ENCODE results near the gene C1QL2. TPM values are rescaled to one million over a fixed set of nuclear protein-coding genes. Genes with fewer than 3 reads are reported as not detected.

Gene C1QL2
- total RNA-seq: not detected
- under 1 TPM in 1 of 3 donors, not detected in 2; 0.03 TPM for polyA plus RNA-seq
- long read RNA-seq, donor 1: 0 reads
- long read RNA-seq, donor 2: 0 reads

DNA sequence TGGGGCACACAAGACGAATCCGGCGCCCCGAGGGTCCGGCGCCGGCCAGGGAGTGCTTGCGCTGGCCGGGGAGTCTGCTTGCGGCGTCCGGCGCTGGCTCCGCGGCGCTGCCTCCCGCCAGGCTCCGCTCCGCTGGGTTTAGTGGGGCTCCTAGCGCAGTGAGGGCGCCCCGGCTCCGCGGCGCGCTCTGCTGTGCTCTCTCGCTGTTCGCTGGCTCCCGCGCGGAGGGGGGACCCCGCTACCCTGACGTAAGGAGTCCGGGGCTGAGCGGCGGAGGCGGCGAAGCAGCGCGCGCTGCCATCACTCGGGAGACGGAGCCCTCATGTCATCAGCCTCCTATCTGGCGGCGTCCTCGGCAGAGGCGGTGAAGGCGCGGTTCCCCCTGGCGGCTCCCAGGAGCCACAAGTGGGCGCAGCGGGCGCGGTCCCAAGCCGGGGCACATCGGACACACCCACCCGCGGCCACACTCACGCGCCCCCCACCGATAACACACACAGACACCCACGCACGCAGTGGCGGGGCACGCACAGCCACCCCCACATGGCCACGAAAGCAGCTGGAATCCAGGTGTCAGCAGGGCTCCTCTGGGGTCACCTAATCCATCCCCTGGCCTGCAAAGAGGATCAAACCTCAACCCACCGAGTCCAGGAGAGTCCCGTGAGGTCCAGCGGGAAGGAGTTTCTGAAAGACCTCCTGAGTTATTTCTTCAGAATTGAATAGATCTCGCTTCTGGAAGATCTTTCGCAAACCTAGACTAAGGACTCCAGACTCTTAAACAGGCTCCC is at the start of gene C1QL2:
C1QL2 (minus strand) TSS at position 189 of the 785 bp plus-strand sequence. CDS start 482 bp downstream, outside the sequence.
- Histone ChIP-seq H3K36me3 (ENCODE audit: insufficient read depth in 1 of 2, low read depth in 1 of 2) (no peaks in the 10 kb centered on the region), H3K4me1 (peaks cover 5% of the 10 kb centered on the region), H3K9me3 (no peaks in the 10 kb centered on the region), H3K4me3 (no peak within 1 kb of the TSS), H3K27me3 (ENCODE audit: insufficient read depth in 3 of 3, low read length in 2 of 3) (peaks cover 0 to 87% (median 34%) of the 10 kb centered on the region in 3 donors), H3K27ac (no peak within 1 kb of the TSS)
- intact Hi-C loops (cut with DNase I): no loop called here
- WGBS, 3 donors: 3% methylated on average over 43 to 71 of the region's 71 CpGs
- ATAC-seq (no peak), DNase-seq (no peak)
- TF ChIP-seq, protein P1, sequence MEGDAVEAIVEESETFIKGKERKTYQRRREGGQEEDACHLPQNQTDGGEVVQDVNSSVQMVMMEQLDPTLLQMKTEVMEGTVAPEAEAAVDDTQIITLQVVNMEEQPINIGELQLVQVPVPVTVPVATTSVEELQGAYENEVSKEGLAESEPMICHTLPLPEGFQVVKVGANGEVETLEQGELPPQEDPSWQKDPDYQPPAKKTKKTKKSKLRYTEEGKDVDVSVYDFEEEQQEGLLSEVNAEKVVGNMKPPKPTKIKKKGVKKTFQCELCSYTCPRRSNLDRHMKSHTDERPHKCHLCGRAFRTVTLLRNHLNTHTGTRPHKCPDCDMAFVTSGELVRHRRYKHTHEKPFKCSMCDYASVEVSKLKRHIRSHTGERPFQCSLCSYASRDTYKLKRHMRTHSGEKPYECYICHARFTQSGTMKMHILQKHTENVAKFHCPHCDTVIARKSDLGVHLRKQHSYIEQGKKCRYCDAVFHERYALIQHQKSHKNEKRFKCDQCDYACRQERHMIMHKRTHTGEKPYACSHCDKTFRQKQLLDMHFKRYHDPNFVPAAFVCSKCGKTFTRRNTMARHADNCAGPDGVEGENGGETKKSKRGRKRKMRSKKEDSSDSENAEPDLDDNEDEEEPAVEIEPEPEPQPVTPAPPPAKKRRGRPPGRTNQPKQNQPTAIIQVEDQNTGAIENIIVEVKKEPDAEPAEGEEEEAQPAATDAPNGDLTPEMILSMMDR (IDR thresholded peaks at IDR 0.05): no peak

DNA sequence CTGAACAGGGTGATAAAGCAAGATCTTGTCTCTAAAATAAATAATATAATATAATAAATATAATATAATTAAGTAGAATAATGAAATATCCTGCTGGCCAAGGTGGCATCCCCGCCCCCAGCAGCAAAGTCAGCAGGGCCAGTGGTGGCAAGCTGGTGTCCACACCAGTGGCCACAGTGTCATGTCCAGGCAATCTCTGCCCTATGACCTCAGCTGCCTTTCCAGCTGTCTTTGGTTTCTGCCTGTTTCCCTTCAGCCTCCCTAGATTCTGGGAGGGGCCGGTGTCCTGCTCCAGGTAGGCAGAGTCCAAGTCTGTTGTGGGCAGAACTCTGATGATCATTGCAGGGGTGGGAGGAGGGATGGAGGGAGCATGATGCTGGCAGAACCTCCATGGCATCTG is 48.9 kb upstream of the C1QL2 start:
- Histone ChIP-seq H3K4me1 (no peaks in the 10 kb centered on the region), H3K27me3 (ENCODE audit: insufficient read depth in 3 of 3, low read length in 2 of 3) (no peaks in the 10 kb centered on the region), H3K36me3 (ENCODE audit: insufficient read depth in 1 of 2, low read depth in 1 of 2) (no peaks in the 10 kb centered on the region), H3K9me3 (no peaks in the 10 kb centered on the region), H3K27ac (no peak overlapping the region), H3K4me3 (no peak overlapping the region)
- ATAC-seq (no peak), DNase-seq (no peak)
- 67 to 98% (median 72%) methylated on average over 2 of the region's 2 CpGs for WGBS, 3 donors
- TF ChIP-seq, protein P1 (IDR thresholded peaks at IDR 0.05): no peak
- intact Hi-C loops (cut with DNase I): no loop called here

DNA sequence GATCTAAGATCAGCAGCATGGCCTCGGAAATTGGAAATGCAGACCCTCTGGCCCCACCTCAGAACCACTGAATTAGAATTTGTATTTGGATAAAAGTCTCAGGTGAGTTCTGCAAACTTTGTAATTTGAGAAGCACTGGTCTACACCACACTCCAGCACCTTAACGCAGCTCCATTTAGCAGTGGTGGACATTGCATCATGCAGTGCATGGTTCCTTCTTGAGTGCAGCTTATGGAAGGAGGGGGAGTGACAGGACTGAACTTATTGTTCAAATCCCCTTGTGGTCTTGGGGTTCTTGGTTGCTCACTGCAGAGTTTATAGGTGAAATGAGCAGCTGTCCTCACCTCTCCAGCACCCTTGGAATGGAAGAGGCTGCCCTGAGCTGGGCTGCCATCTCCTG is 47.6 kb upstream of the C1QL2 start:
- Histone ChIP-seq H3K9me3 (no peaks in the 10 kb centered on the region), H3K27ac (no peak overlapping the region), H3K4me1 (no peaks in the 10 kb centered on the region), H3K4me3 (no peak overlapping the region), H3K27me3 (ENCODE audit: insufficient read depth in 3 of 3, low read length in 2 of 3) (no peaks in the 10 kb centered on the region), H3K36me3 (ENCODE audit: insufficient read depth in 1 of 2, low read depth in 1 of 2) (no peaks in the 10 kb centered on the region)
- intact Hi-C loops (cut with DNase I): no loop called here
- WGBS, 3 donors: 79 to 89% (median 82%) methylated on average over 2 of the region's 2 CpGs
- no peak for DNase-seq
- TF ChIP-seq, protein P1 (IDR thresholded peaks at IDR 0.05): no peak
- ATAC-seq: no peak

DNA sequence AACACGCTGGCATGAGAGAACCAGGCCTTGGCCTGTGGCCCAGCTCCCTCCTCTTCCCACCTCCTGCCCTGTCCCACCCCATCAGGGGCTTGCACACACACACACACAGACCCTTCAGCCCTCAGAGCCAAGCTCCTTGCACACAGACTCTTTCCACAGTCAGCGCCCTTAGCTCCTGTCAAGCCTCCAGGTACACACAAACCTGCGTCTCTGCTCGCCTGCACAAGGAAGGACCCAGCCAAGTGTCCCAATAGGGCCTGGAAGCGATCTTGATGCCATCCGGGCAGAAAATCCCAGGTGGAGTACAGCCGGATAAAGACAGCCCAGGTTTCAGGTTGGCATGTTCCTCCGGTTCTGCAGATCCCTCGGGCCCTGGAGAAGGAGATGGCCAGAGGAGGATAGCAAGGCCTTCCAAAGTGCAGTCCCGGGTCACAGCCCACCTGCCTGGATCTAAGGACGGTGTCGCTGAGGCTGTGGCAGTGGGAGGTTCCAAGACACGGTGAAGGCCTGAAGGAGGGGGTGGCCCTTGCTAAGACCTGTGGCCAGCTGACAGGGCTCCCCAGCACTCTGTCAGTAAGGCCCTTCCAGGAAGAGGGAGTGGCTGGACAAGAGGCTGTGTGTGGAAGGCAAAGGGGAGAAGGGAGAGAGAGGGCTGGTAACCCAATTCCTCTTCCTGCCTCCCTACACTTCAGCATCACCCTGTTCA is 46.6 kb upstream of the C1QL2 start:
- no peaks in the 10 kb centered on the region for H3K9me3 ChIP-seq
- DNase-seq: no peak
- TF ChIP-seq, protein P1 (IDR thresholded peaks at IDR 0.05): no peak
- H3K27ac ChIP-seq: no peak overlapping the region
- no peak overlapping the region for H3K4me3 ChIP-seq
- intact Hi-C loops (cut with DNase I): no loop called here
- no peaks in the 10 kb centered on the region for H3K4me1 ChIP-seq
- no peaks in the 10 kb centered on the region for H3K36me3 ChIP-seq (ENCODE audit: insufficient read depth in 1 of 2, low read depth in 1 of 2)
- ATAC-seq: no peak
- WGBS, 3 donors: 77 to 86% (median 83%) methylated on average over 13 of the region's 13 CpGs
- no peaks in the 10 kb centered on the region for H3K27me3 ChIP-seq (ENCODE audit: insufficient read depth in 3 of 3, low read length in 2 of 3)

All from psoas muscle (tissue), 8 donors.